ENCODE data around the gene YEATS4.

The YEATS4 gene

GRCh38 chr12:69330475-69331473 lies 28.8 kb upstream of the YEATS4 start:
- Histone ChIP-seq H3K4me1 (ENCODE audit: control insufficient read depth in 2 of 2, insufficient read depth in 2 of 2, low read length in 2 of 2) (peaks cover 15 to 21% of the 10 kb centered on the region in 2 donors), H3K27ac (ENCODE audit: low read depth in 2 of 2, low read length in 2 of 2) (peak overlapping the region; percentile 77 to 81), H3K27me3 (ENCODE audit: control insufficient read depth in 2 of 2, insufficient read depth in 2 of 2, low read length in 2 of 2) (no peaks in the 10 kb centered on the region), H3K36me3 (ENCODE audit: control insufficient read depth in 2 of 2, insufficient read depth in 2 of 2, low read length in 2 of 2) (no peaks in the 10 kb centered on the region), H3K9ac (ENCODE audit: low read depth in 1 of 2, low read length in 2 of 2) (peak overlapping the region; percentile 58 to 70), H3K4me3 (ENCODE audit: low read length in 2 of 2) (peak overlapping the region; percentile 69 to 84), H3K9me3 (ENCODE audit: control insufficient read depth in 2 of 2, low read length in 2 of 2) (no peaks in the 10 kb centered on the region)

DNA sequence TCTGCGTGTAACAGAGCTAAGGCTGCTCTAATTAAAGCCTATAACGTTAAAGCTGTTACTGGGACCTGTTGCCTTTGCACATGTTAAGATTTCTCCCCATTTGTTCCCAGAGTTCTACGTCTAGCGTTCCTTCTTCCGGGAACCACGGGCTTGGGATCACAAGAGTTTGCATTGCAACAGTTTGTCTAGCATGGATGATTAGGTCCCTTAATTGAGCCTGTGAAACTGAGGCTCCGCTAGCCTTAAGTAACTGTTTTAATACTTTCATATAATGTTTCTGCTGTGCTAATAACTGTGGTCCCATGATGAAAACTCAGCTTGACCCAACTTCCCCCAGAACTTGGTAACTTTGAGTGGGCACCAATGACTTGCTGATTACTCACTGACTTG lies 28.0 kb upstream of the YEATS4 start:
- H3K9ac ChIP-seq (ENCODE audit: low read depth in 1 of 2, low read length in 2 of 2), result peak overlapping the region; percentile 58 to 70
- H3K9me3 ChIP-seq (ENCODE audit: control insufficient read depth in 2 of 2, low read length in 2 of 2), result no peaks in the 10 kb centered on the region
- peak overlapping the region; percentile 69 to 84 for H3K4me3 ChIP-seq (ENCODE audit: low read length in 2 of 2)
- H3K27me3 ChIP-seq (ENCODE audit: control insufficient read depth in 2 of 2, insufficient read depth in 2 of 2, low read length in 2 of 2), result no peaks in the 10 kb centered on the region
- H3K36me3 ChIP-seq (ENCODE audit: control insufficient read depth in 2 of 2, insufficient read depth in 2 of 2, low read length in 2 of 2), result no peaks in the 10 kb centered on the region
- peak overlapping the region; percentile 77 to 81 for H3K27ac ChIP-seq (ENCODE audit: low read depth in 2 of 2, low read length in 2 of 2)
- H3K4me1 ChIP-seq (ENCODE audit: control insufficient read depth in 2 of 2, insufficient read depth in 2 of 2, low read length in 2 of 2), result peaks cover 15 to 21% of the 10 kb centered on the region in 2 donors

DNA sequence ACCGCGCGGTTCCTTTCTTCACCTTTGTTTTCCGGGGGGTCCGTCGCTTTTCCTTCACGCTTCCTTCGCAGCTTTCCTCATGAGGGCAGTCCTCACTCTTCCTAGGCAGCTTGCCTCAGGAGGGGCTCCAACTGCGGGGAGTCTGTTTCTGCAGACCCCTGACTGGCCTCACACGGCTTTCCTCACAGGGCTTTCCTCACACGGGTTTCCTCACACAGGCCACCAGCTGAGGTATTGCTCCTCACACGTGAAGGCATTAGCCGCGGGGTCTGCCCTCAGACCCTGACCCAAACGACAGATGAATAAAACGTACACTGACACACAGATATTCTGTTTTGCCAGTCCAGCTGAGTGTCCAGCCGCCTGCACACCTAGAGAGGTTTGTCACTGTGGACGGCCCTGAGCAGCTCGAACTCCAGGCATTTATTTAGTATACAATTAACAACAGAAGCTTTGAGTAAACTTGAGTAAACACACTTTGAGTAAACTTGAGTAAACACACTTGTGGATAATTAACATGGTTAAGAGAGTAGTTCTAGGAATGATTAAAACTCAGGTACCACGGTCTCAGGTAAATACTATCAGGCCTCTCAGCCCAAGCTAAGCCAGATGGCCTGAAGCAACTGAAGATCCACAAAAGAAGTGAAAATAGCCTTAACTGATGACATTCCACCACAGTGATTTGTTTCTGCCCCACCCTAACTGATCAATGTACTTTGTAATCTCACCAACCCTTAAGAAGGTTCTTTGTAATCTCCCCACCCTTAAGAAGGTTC lies 27.4 kb upstream of the YEATS4 start:
- no peaks in the 10 kb centered on the region for H3K9me3 ChIP-seq (ENCODE audit: control insufficient read depth in 2 of 2, low read length in 2 of 2)
- peak overlapping the region in 1 of 2 donors; percentile 70 for H3K9ac ChIP-seq (ENCODE audit: low read depth in 1 of 2, low read length in 2 of 2)
- peak overlapping the region; percentile 69 to 84 for H3K4me3 ChIP-seq (ENCODE audit: low read length in 2 of 2)
- H3K4me1 ChIP-seq (ENCODE audit: control insufficient read depth in 2 of 2, insufficient read depth in 2 of 2, low read length in 2 of 2), result peaks cover 15 to 21% of the 10 kb centered on the region in 2 donors
- H3K27me3 ChIP-seq (ENCODE audit: control insufficient read depth in 2 of 2, insufficient read depth in 2 of 2, low read length in 2 of 2), result no peaks in the 10 kb centered on the region
- H3K36me3 ChIP-seq (ENCODE audit: control insufficient read depth in 2 of 2, insufficient read depth in 2 of 2, low read length in 2 of 2), result no peaks in the 10 kb centered on the region
- H3K27ac ChIP-seq (ENCODE audit: low read depth in 2 of 2, low read length in 2 of 2), result peak overlapping the region; percentile 77 to 81

GRCh38 chr12:69332815-69333358 lies 26.7 kb upstream of the YEATS4 start:
- H3K9me3 ChIP-seq (ENCODE audit: control insufficient read depth in 2 of 2, low read length in 2 of 2), result no peaks in the 10 kb centered on the region
- H3K27ac ChIP-seq (ENCODE audit: low read depth in 2 of 2, low read length in 2 of 2), result peak overlapping the region; percentile 14 to 40
- H3K4me3 ChIP-seq (ENCODE audit: low read length in 2 of 2), result no peak overlapping the region
- H3K9ac ChIP-seq (ENCODE audit: low read depth in 1 of 2, low read length in 2 of 2), result no peak overlapping the region
- no peaks in the 10 kb centered on the region for H3K27me3 ChIP-seq (ENCODE audit: control insufficient read depth in 2 of 2, insufficient read depth in 2 of 2, low read length in 2 of 2)
- no peaks in the 10 kb centered on the region for H3K36me3 ChIP-seq (ENCODE audit: control insufficient read depth in 2 of 2, insufficient read depth in 2 of 2, low read length in 2 of 2)
- H3K4me1 ChIP-seq (ENCODE audit: control insufficient read depth in 2 of 2, insufficient read depth in 2 of 2, low read length in 2 of 2), result peaks cover 15 to 21% of the 10 kb centered on the region in 2 donors

DNA sequence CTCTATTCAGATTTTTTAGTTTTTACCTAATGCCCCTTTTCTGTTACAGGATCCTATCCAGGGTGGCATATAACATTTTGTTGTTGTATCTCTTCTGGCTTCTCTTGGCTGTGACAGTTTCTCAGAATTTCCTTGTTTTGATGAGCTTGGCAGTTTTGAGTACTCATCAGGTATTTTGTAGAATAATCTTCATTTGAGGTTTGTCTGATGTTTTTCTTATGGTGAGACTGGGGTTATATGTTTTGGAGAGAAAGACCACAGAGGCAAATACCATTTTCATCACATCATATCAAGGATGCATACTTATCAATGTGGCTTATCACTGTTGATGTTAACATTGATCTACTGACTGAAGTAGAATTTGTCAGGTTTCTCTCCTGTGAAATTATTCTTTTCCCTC lies 25.4 kb upstream of the YEATS4 start:
- Histone ChIP-seq H3K27ac (ENCODE audit: low read depth in 2 of 2, low read length in 2 of 2) (no peak overlapping the region), H3K27me3 (ENCODE audit: control insufficient read depth in 2 of 2, insufficient read depth in 2 of 2, low read length in 2 of 2) (no peaks in the 10 kb centered on the region), H3K4me1 (ENCODE audit: control insufficient read depth in 2 of 2, insufficient read depth in 2 of 2, low read length in 2 of 2) (peaks cover 15 to 26% of the 10 kb centered on the region in 2 donors)

GRCh38 chr12:69337311-69338090 lies 22.0 kb upstream of the YEATS4 start:
- Histone ChIP-seq H3K27me3 (ENCODE audit: control insufficient read depth in 2 of 2, insufficient read depth in 2 of 2, low read length in 2 of 2) (no peaks in the 10 kb centered on the region), H3K9ac (ENCODE audit: low read depth in 1 of 2, low read length in 2 of 2) (no peak overlapping the region), H3K36me3 (ENCODE audit: control insufficient read depth in 2 of 2, insufficient read depth in 2 of 2, low read length in 2 of 2) (no peaks in the 10 kb centered on the region), H3K27ac (ENCODE audit: low read depth in 2 of 2, low read length in 2 of 2) (peak overlapping the region in 1 of 2 donors; percentile 29), H3K4me1 (ENCODE audit: control insufficient read depth in 2 of 2, insufficient read depth in 2 of 2, low read length in 2 of 2) (peaks cover 5 to 11% of the 10 kb centered on the region in 2 donors), H3K9me3 (ENCODE audit: control insufficient read depth in 2 of 2, low read length in 2 of 2) (no peaks in the 10 kb centered on the region), H3K4me3 (ENCODE audit: low read length in 2 of 2) (no peak overlapping the region)

More for the DNA sequence above, 25.4 kb upstream of the YEATS4 start:
- no peak overlapping the region for H3K9ac ChIP-seq (ENCODE audit: low read depth in 1 of 2, low read length in 2 of 2)
- H3K4me3 ChIP-seq (ENCODE audit: low read length in 2 of 2), result no peak overlapping the region
- H3K36me3 ChIP-seq (ENCODE audit: control insufficient read depth in 2 of 2, insufficient read depth in 2 of 2, low read length in 2 of 2), result no peaks in the 10 kb centered on the region
- H3K9me3 ChIP-seq (ENCODE audit: control insufficient read depth in 2 of 2, low read length in 2 of 2), result no peaks in the 10 kb centered on the region

GRCh38 chr12:69338120-69338859 lies 21.3 kb upstream of the YEATS4 start:
- H3K4me1 ChIP-seq (ENCODE audit: control insufficient read depth in 2 of 2, insufficient read depth in 2 of 2, low read length in 2 of 2), result peaks cover 2 to 5% of the 10 kb centered on the region in 2 donors

DNA sequence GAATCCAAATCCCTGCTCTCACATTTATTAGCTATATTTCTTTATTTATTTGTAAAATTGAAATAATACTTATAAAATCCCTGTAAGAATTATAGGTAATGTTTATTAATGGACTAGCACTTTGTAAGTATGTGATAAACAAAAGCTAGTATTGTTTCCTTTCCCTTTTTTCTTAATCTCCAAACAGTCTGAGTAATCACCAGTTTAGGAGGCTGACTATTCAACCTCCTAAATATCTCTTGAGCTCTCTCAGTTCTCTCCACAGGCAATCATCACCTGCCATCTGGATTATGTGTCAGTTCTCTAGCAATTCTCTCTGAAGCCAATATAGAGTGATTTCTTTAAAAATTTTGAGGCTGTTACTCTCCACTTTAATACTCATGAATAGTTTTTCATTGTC lies 20.6 kb upstream of the YEATS4 start:
- Histone ChIP-seq H3K36me3 (ENCODE audit: control insufficient read depth in 2 of 2, insufficient read depth in 2 of 2, low read length in 2 of 2) (no peaks in the 10 kb centered on the region), H3K9me3 (ENCODE audit: control insufficient read depth in 2 of 2, low read length in 2 of 2) (no peaks in the 10 kb centered on the region), H3K27ac (ENCODE audit: low read depth in 2 of 2, low read length in 2 of 2) (no peak overlapping the region), H3K4me3 (ENCODE audit: low read length in 2 of 2) (no peak overlapping the region), H3K27me3 (ENCODE audit: control insufficient read depth in 2 of 2, insufficient read depth in 2 of 2, low read length in 2 of 2) (no peaks in the 10 kb centered on the region), H3K9ac (ENCODE audit: low read depth in 1 of 2, low read length in 2 of 2) (no peak overlapping the region), H3K4me1 (ENCODE audit: control insufficient read depth in 2 of 2, insufficient read depth in 2 of 2, low read length in 2 of 2) (peaks cover 2 to 5% of the 10 kb centered on the region in 2 donors)

More at GRCh38 chr12:69338120-69338859, 21.3 kb upstream of the YEATS4 start:
- Histone ChIP-seq H3K9ac (ENCODE audit: low read depth in 1 of 2, low read length in 2 of 2) (no peak overlapping the region), H3K4me3 (ENCODE audit: low read length in 2 of 2) (no peak overlapping the region), H3K27me3 (ENCODE audit: control insufficient read depth in 2 of 2, insufficient read depth in 2 of 2, low read length in 2 of 2) (no peaks in the 10 kb centered on the region), H3K27ac (ENCODE audit: low read depth in 2 of 2, low read length in 2 of 2) (no peak overlapping the region), H3K9me3 (ENCODE audit: control insufficient read depth in 2 of 2, low read length in 2 of 2) (no peaks in the 10 kb centered on the region), H3K36me3 (ENCODE audit: control insufficient read depth in 2 of 2, insufficient read depth in 2 of 2, low read length in 2 of 2) (no peaks in the 10 kb centered on the region)

DNA sequence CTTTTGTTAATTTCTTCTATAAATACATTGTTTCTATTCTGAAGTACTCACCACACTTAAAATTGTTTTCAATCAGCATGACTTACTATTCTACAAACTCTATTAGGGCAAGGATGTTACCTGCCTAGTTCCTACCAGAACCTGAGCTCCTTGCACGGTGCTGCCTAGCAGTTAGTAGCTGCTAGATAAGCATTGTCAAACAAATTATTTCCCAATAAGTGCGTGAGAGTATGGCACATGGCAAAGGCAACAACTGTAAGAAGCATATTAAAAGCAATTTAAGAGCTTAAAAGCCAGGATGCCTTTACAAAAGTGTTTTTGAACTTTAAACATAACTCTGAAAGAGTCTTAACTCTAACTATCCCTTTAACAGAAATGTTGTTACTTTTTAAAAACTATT lies 19.5 kb upstream of the YEATS4 start:
- Histone ChIP-seq H3K27ac (ENCODE audit: low read depth in 2 of 2, low read length in 2 of 2) (no peak overlapping the region), H3K4me1 (ENCODE audit: control insufficient read depth in 2 of 2, insufficient read depth in 2 of 2, low read length in 2 of 2) (peaks cover 2 to 5% of the 10 kb centered on the region in 2 donors)

More for the DNA sequence above, 19.5 kb upstream of the YEATS4 start:
- Histone ChIP-seq H3K9me3 (ENCODE audit: control insufficient read depth in 2 of 2, low read length in 2 of 2) (no peaks in the 10 kb centered on the region), H3K4me3 (ENCODE audit: low read length in 2 of 2) (no peak overlapping the region), H3K36me3 (ENCODE audit: control insufficient read depth in 2 of 2, insufficient read depth in 2 of 2, low read length in 2 of 2) (no peaks in the 10 kb centered on the region), H3K9ac (ENCODE audit: low read depth in 1 of 2, low read length in 2 of 2) (no peak overlapping the region), H3K27me3 (ENCODE audit: control insufficient read depth in 2 of 2, insufficient read depth in 2 of 2, low read length in 2 of 2) (no peaks in the 10 kb centered on the region)

Data from mucosa of rectum (tissue), 2 donors.